Peyer's patch (tissue), 4 donors: ENCODE data around the gene PCAT7. TPM values are rescaled to one million over a fixed set of nuclear protein-coding genes. Genes with fewer than 3 reads are reported as not detected.

Experiments used
- small RNA-seq, 2 donors: library from RNA; depleted of rRNA; stranded (forward); fragments of <200 nt; gene quantifications; one replicate each; pipeline ENCODE3, GENCODE V24; 2016
- total RNA-seq, 4 donors: library from RNA; depleted of rRNA; stranded (reverse); fragments of >200 nt; gene quantifications; one replicate each; pipeline ENCODE4 v1.1.0, GENCODE V29; 2016

Gene PCAT7
- total RNA-seq, 4 donors from 2014 or later: 1.1 to 1.8 (median 1.3) TPM; not detected in 1

Small RNA genes lying within 50 kb of the gene (small RNA-seq; reads per million reads assigned to genes)
- 0 reads per million in 2 donors for gene RNU6-669P

Other genes with a start within 250 kb of the PCAT7 start
- not detected for gene NUTM2F, start 226.4 kb upstream of the PCAT7 start, total RNA-seq
- not detected for gene FBP2, start 38.7 kb downstream of the PCAT7 start, total RNA-seq
- gene FBP1, start 84.4 kb downstream of the PCAT7 start, total RNA-seq: 100 to 1,000 TPM in 3 of 4 donors, 10 to 100 TPM in 1; 56.1 to 454 (median 413) TPM
- gene AOPEP, start 171.6 kb downstream of the PCAT7 start, total RNA-seq: 100 to 1,000 TPM in 3 of 4 donors, 10 to 100 TPM in 1; 83.5 to 272 (median 117) TPM